Natural killer cell treated with Interleukin-12 subunit alpha and Interleukin-12 subunit beta and Interleukin-15 and Interleukin-18, amount 100 ng/mL, for 72 hours (primary cell): ENCODE results near the gene DCLK1. TPM values are rescaled to one million over a fixed set of nuclear protein-coding genes. Genes with fewer than 3 reads are reported as not detected.

Experiments
- ATAC-seq, 2 donors: fragments of 150-1000 bp; cut with Tn5 transposase in 1 of 2; sonication (Bioruptor Pico), chemical (Tn5 transposase) in 1 of 2; 2 replicates each; pipeline ENCODE4 v1.10.0; 2021
- DNase-seq: peaks from one replicate; pipeline ENCODE4 v3.0.0; 2022; ENCODE audit warnings: low spot score
- H3K27ac Mint-ChIP-seq, 2 donors: 1 replicate in 1 of 2; 2 replicates in 1 of 2; pipeline ENCODE4 v1.8.0; 2022; ENCODE audit warnings: mixed read lengths in 2 of 2, mild to moderate bottlenecking in 1 of 2, moderate library complexity in 1 of 2
- H3K27me3 Mint-ChIP-seq, 2 donors: 1 replicate in 1 of 2; 2 replicates in 1 of 2; pipeline ENCODE4 v1.8.0; 2022; ENCODE audit warnings: mixed read lengths in 2 of 2
- H3K36me3 Mint-ChIP-seq: one replicate; pipeline ENCODE4 v1.8.0; 2022; ENCODE audit warnings: mixed read lengths
- H3K4me1 Mint-ChIP-seq, 2 donors: 1 replicate in 1 of 2; 2 replicates in 1 of 2; pipeline ENCODE4 v1.8.0; 2022; ENCODE audit warnings: low read depth in 2 of 2, mixed read lengths in 2 of 2, mild to moderate bottlenecking in 1 of 2
- H3K4me3 Mint-ChIP-seq: one replicate; pipeline ENCODE4 v1.8.0; 2022; ENCODE audit warnings: mixed read lengths
- H3K9me3 Mint-ChIP-seq: 2 replicates; pipeline ENCODE4 v1.8.0; 2022; ENCODE audit warnings: mixed read lengths
- total RNA-seq, 2 donors: library from RNA; stranded (reverse); gene quantifications; one replicate each; pipeline ENCODE4 v1.2.3, GENCODE V29; 2022

DCLK1 gene
- total RNA-seq, 2 donors from 2014 or later, result not detected

GRCh38 chr13:35887115-35887666 lies 244.0 kb downstream of the DCLK1 start:
- Mint-ChIP-seq H3K36me3 (no peaks in the 10 kb centered on the region), H3K27me3 (no peaks in the 10 kb centered on the region), H3K9me3 (peaks cover 15% of the 10 kb centered on the region), H3K27ac (no peak overlapping the region), H3K4me1 (no peaks in the 10 kb centered on the region), H3K4me3 (no peak overlapping the region)
- DNase-seq (no peak), ATAC-seq (no peak)

- H3K36me3 Mint-ChIP-seq, result no peaks in the 10 kb centered on the region
- H3K9me3 Mint-ChIP-seq, result peaks cover 15% of the 10 kb centered on the region
- H3K27ac Mint-ChIP-seq, result no peak overlapping the region
- no peaks in the 10 kb centered on the region for H3K4me1 Mint-ChIP-seq
- no peak for DNase-seq
- no peak for ATAC-seq
- H3K4me3 Mint-ChIP-seq, result no peak overlapping the region
- no peaks in the 10 kb centered on the region for H3K27me3 Mint-ChIP-seq
Observed at GRCh38 chr13:35886332-35887114, 244.7 kb downstream of the DCLK1 start.

- Mint-ChIP-seq H3K36me3 (no peaks in the 10 kb centered on the region), H3K9me3 (peaks cover 16% of the 10 kb centered on the region), H3K4me1 (no peaks in the 10 kb centered on the region), H3K4me3 (no peak overlapping the region), H3K27me3 (no peaks in the 10 kb centered on the region), H3K27ac (no peak overlapping the region)
- DNase-seq, result no peak
- ATAC-seq, result no peak
Observed at GRCh38 chr13:35884211-35884760, 246.9 kb downstream of the DCLK1 start.

GRCh38 chr13:35882722-35883497 lies 248.3 kb downstream of the DCLK1 start:
- Mint-ChIP-seq H3K4me1 (no peaks in the 10 kb centered on the region), H3K27me3 (no peaks in the 10 kb centered on the region), H3K27ac (no peak overlapping the region), H3K9me3 (peaks cover 16% of the 10 kb centered on the region), H3K36me3 (no peaks in the 10 kb centered on the region), H3K4me3 (no peak overlapping the region)
- ATAC-seq (no peak), DNase-seq (no peak)

GRCh38 chr13:35881360-35881759 lies 249.8 kb downstream of the DCLK1 start:
- H3K36me3 Mint-ChIP-seq, result no peaks in the 10 kb centered on the region
- H3K27me3 Mint-ChIP-seq, result no peaks in the 10 kb centered on the region
- no peaks in the 10 kb centered on the region for H3K4me1 Mint-ChIP-seq
- no peak overlapping the region for H3K4me3 Mint-ChIP-seq
- no peak overlapping the region for H3K27ac Mint-ChIP-seq
- ATAC-seq (no peak), DNase-seq (no peak)
- peaks cover 16% of the 10 kb centered on the region for H3K9me3 Mint-ChIP-seq

GRCh38 chr13:35879111-35879510 lies 252.1 kb downstream of the DCLK1 start:
- H3K27me3 Mint-ChIP-seq, result no peaks in the 10 kb centered on the region
- DNase-seq (no peak), ATAC-seq (no peak)
- no peak overlapping the region for H3K27ac Mint-ChIP-seq
- H3K9me3 Mint-ChIP-seq, result peaks cover 19% of the 10 kb centered on the region
- H3K36me3 Mint-ChIP-seq, result no peaks in the 10 kb centered on the region
- H3K4me1 Mint-ChIP-seq, result no peaks in the 10 kb centered on the region
- H3K4me3 Mint-ChIP-seq, result no peak overlapping the region

- Mint-ChIP-seq H3K4me1 (no peaks in the 10 kb centered on the region), H3K9me3 (peaks cover 8% of the 10 kb centered on the region), H3K4me3 (no peak overlapping the region), H3K36me3 (no peaks in the 10 kb centered on the region), H3K27me3 (no peaks in the 10 kb centered on the region), H3K27ac (no peak overlapping the region)
- ATAC-seq (no peak), DNase-seq (no peak)
Observed at GRCh38 chr13:35876601-35877000, 254.6 kb downstream of the DCLK1 start.

- ATAC-seq (no peak), DNase-seq (no peak)
- H3K36me3 Mint-ChIP-seq, result no peaks in the 10 kb centered on the region
- H3K9me3 Mint-ChIP-seq, result peaks cover 9% of the 10 kb centered on the region
- H3K27me3 Mint-ChIP-seq, result no peaks in the 10 kb centered on the region
- no peaks in the 10 kb centered on the region for H3K4me1 Mint-ChIP-seq
- no peak overlapping the region for H3K4me3 Mint-ChIP-seq
- no peak overlapping the region for H3K27ac Mint-ChIP-seq
Observed at GRCh38 chr13:35874704-35875103, 256.5 kb downstream of the DCLK1 start.

GRCh38 chr13:35872369-35872768 lies 258.8 kb downstream of the DCLK1 start:
- ATAC-seq (no peak), DNase-seq (no peak)
- Mint-ChIP-seq H3K9me3 (peaks cover 12% of the 10 kb centered on the region), H3K4me3 (no peak overlapping the region), H3K27ac (no peak overlapping the region), H3K27me3 (no peaks in the 10 kb centered on the region), H3K36me3 (no peaks in the 10 kb centered on the region), H3K4me1 (no peaks in the 10 kb centered on the region)

GRCh38 chr13:35871561-35871960 lies 259.6 kb downstream of the DCLK1 start:
- H3K9me3 Mint-ChIP-seq, result peaks cover 12% of the 10 kb centered on the region
- no peaks in the 10 kb centered on the region for H3K36me3 Mint-ChIP-seq
- H3K4me1 Mint-ChIP-seq, result no peaks in the 10 kb centered on the region

GRCh38 chr13:35866801-35867200 lies 264.4 kb downstream of the DCLK1 start:
- Mint-ChIP-seq H3K27me3 (no peaks in the 10 kb centered on the region), H3K9me3 (peaks cover 18% of the 10 kb centered on the region), H3K4me1 (no peaks in the 10 kb centered on the region), H3K4me3 (no peak overlapping the region), H3K36me3 (no peaks in the 10 kb centered on the region), H3K27ac (no peak overlapping the region)
- no peak for DNase-seq
- ATAC-seq, result no peak

More at GRCh38 chr13:35871561-35871960, 259.6 kb downstream of the DCLK1 start:
- no peak overlapping the region for H3K27ac Mint-ChIP-seq
- H3K27me3 Mint-ChIP-seq, result no peaks in the 10 kb centered on the region
- ATAC-seq (no peak), DNase-seq (no peak)
- no peak overlapping the region for H3K4me3 Mint-ChIP-seq

GRCh38 chr13:35865341-35866240 lies 265.6 kb downstream of the DCLK1 start:
- no peak for DNase-seq
- Mint-ChIP-seq H3K27me3 (no peaks in the 10 kb centered on the region), H3K4me1 (no peaks in the 10 kb centered on the region), H3K9me3 (peaks cover 12% of the 10 kb centered on the region), H3K4me3 (no peak overlapping the region), H3K36me3 (no peaks in the 10 kb centered on the region), H3K27ac (no peak overlapping the region)
- ATAC-seq, result no peak

GRCh38 chr13:35860661-35861060 lies 270.5 kb downstream of the DCLK1 start:
- no peaks in the 10 kb centered on the region for H3K4me1 Mint-ChIP-seq
- no peak overlapping the region for H3K27ac Mint-ChIP-seq
- no peaks in the 10 kb centered on the region for H3K36me3 Mint-ChIP-seq
- peaks cover 20% of the 10 kb centered on the region for H3K9me3 Mint-ChIP-seq
- H3K27me3 Mint-ChIP-seq, result peaks cover 0 to 4% of the 10 kb centered on the region in 2 donors
- ATAC-seq (no peak), DNase-seq (no peak)
- H3K4me3 Mint-ChIP-seq, result no peak overlapping the region
